H1 (cell line): Measurements from ENCODE around the gene DAAM1. TPM values are rescaled to one million over a fixed set of nuclear protein-coding genes. Genes with fewer than 3 reads are reported as not detected.

ENCODE experiments used
- CTCF ChIA-PET: fragments of 300-600 bp; sonication (Branson Sonifier 250); formaldehyde crosslinking; loops from one replicate; lab custom pipeline; 2021; ENCODE audit not compliant: partially characterized antibody; lab: Charles Lee
- POLR2A ChIA-PET: fragments of 300-600 bp; sonication (Branson Sonifier 250); formaldehyde crosslinking; loops from one replicate; lab custom pipeline; 2021; ENCODE audit warnings: inconsistent platforms; ENCODE audit not compliant: partially characterized antibody; lab: Charles Lee
- DNase-seq, 2 experiments: peaks; one replicate each; pipeline versions ENCODE4 v3.0.0 to v3.0.0-alpha.2; 2010 to 2022; ENCODE audit warnings: low spot score in 2 of 2, low read depth in 1 of 2, mixed read lengths in 1 of 2
- FAIRE-seq: peaks from 2 replicates; lab custom pipeline; 2011; peaks lifted over from hg19 to GRCh38; lab: Jason Lieb, UNC
- H2AFZ ChIP-seq: 2 replicates; pipeline ENCODE4 v1.8.1; 2012; ENCODE audit warnings: low read length, inconsistent platforms
- H2AK5ac ChIP-seq: 2 replicates; pipeline ENCODE4 v1.6.1; 2013; ENCODE audit warnings: low read depth, low read length
- H2BK120ac ChIP-seq: replicated peaks from 2 replicates; pipeline ENCODE3; 2013; ENCODE audit warnings: low read depth, low read length, inconsistent platforms
- H2BK12ac ChIP-seq: 2 replicates; pipeline ENCODE4 v1.6.1; 2013; ENCODE audit warnings: low read depth, low read length
- H2BK15ac ChIP-seq: 2 replicates; pipeline ENCODE4 v1.6.1; 2013; ENCODE audit warnings: low read length
- H2BK20ac ChIP-seq: 2 replicates; pipeline ENCODE4 v1.6.1; 2013; ENCODE audit warnings: low read length
- H2BK5ac ChIP-seq: 2 replicates; pipeline ENCODE4 v1.6.1; 2013; ENCODE audit warnings: low read depth, low read length
- H3K14ac ChIP-seq: 2 replicates; pipeline ENCODE4 v1.6.1; 2013; ENCODE audit warnings: inconsistent platforms; ENCODE audit not compliant: insufficient read length
- H3K18ac ChIP-seq: 2 replicates; pipeline ENCODE4 v1.6.1; 2013; ENCODE audit warnings: low read length; ENCODE audit errors: extremely low read depth
- H3K23ac ChIP-seq: 2 replicates; pipeline ENCODE4 v1.6.1; 2013; ENCODE audit warnings: inconsistent platforms; ENCODE audit not compliant: insufficient read length
- H3K23me2 ChIP-seq: 2 replicates; pipeline ENCODE4 v1.6.1; 2013; ENCODE audit warnings: low read depth, low read length
- H3K27ac ChIP-seq: 2 replicates; pipeline ENCODE4 v1.6.1; 2011; ENCODE audit warnings: low read depth, low read length, inconsistent platforms
- H3K27me3 ChIP-seq, 4 experiments: replicated peaks in 1 of 4; 1 replicate in 1 of 4; 2 replicates in 3 of 4; pipeline versions ENCODE4 v1.6.1 to v1.8.1; 2011 to 2013; ENCODE audit warnings: low read length in 3 of 4, mild to moderate bottlenecking in 3 of 4, inconsistent platforms in 2 of 4, mixed read lengths in 2 of 4, moderate library complexity in 1 of 4; ENCODE audit not compliant: control insufficient read depth in 3 of 4, insufficient read depth in 3 of 4; ENCODE audit errors: extremely low read depth in 1 of 4
- H3K36me3 ChIP-seq, 4 experiments: 2 replicates each; pipeline versions ENCODE4 v1.6.1 to v1.8.1; 2011 to 2013; ENCODE audit warnings: mild to moderate bottlenecking in 4 of 4, low read length in 3 of 4, moderate library complexity in 2 of 4, control low read depth in 1 of 4, inconsistent platforms in 1 of 4; ENCODE audit not compliant: insufficient read depth in 4 of 4, control insufficient read depth in 2 of 4
- H3K4ac ChIP-seq: replicated peaks from 2 replicates; pipeline ENCODE3; 2013; ENCODE audit warnings: low read length, low read depth, mixed read lengths, inconsistent platforms; ENCODE audit not compliant: insufficient read length
- H3K4me1 ChIP-seq, 4 experiments: replicated peaks in 1 of 4; 1 replicate in 1 of 4; 2 replicates in 3 of 4; pipeline versions ENCODE4 v1.6.1 to v1.8.1; 2011 to 2013; ENCODE audit warnings: low read length in 3 of 4, inconsistent platforms in 2 of 4, mixed read lengths in 1 of 4; ENCODE audit not compliant: insufficient read depth in 4 of 4, control insufficient read depth in 3 of 4
- H3K4me2 ChIP-seq, 2 experiments: 2 replicates each; pipeline versions ENCODE4 v1.6.1 to v1.8.1; 2011 to 2013; ENCODE audit warnings: low read depth in 2 of 2, low read length in 2 of 2, control low read depth in 1 of 2, inconsistent platforms in 1 of 2, mild to moderate bottlenecking in 1 of 2; ENCODE audit not compliant: insufficient read depth in 1 of 2
- H3K4me3 ChIP-seq, 4 experiments: fragments of 200-600, 300-600 bp in 1 of 4; sonication (generic), shearing (Covaris generic), sonication (Bioruptor Twin) in 1 of 4; 2 replicates each; pipeline versions ENCODE4 v1.5.1 to v1.8.1; 2011 to 2016; ENCODE audit warnings: low read length in 4 of 4, low read depth in 3 of 4, control low read depth in 2 of 4, inconsistent platforms in 2 of 4, mild to moderate bottlenecking in 2 of 4, mixed read lengths in 1 of 4, moderate library complexity in 1 of 4; ENCODE audit not compliant: insufficient read depth in 2 of 4; ENCODE audit errors: extremely low read depth in 1 of 4
- H3K56ac ChIP-seq: replicated peaks from 2 replicates; pipeline ENCODE3; 2013; ENCODE audit warnings: low read depth, mild to moderate bottlenecking, mixed read lengths, low read length, inconsistent platforms; ENCODE audit not compliant: insufficient read length
- H3K79me1 ChIP-seq: 2 replicates; pipeline ENCODE4 v1.6.1; 2013; ENCODE audit warnings: low read depth, low read length, control low read depth
- H3K79me2 ChIP-seq, 2 experiments: 2 replicates each; pipeline versions ENCODE4 v1.6.1 to v1.8.1; 2012 to 2013; ENCODE audit warnings: low read length in 2 of 2, mild to moderate bottlenecking in 2 of 2, inconsistent platforms in 1 of 2; ENCODE audit not compliant: insufficient read depth in 2 of 2, control insufficient read depth in 1 of 2
- H3K9ac ChIP-seq, 4 experiments: replicated peaks in 1 of 4; 1 replicate in 1 of 4; 2 replicates in 3 of 4; pipeline versions ENCODE4 v1.6.1 to v1.8.1; 2011 to 2013; ENCODE audit warnings: low read depth in 3 of 4, low read length in 3 of 4, control low read depth in 2 of 4, mild to moderate bottlenecking in 2 of 4, moderate library complexity in 2 of 4, inconsistent platforms in 1 of 4; ENCODE audit errors: extremely low read depth in 1 of 4
- H3K9me3 ChIP-seq, 2 experiments: 2 replicates each; pipeline versions ENCODE4 v1.6.1 to v1.8.1; 2012 to 2013; ENCODE audit warnings: mild to moderate bottlenecking in 2 of 2, moderate library complexity in 2 of 2, control low read depth in 1 of 2, inconsistent platforms in 1 of 2, low read depth in 1 of 2, low read length in 1 of 2, mixed read lengths in 1 of 2; ENCODE audit not compliant: insufficient read depth in 2 of 2
- H4K20me1 ChIP-seq, 2 experiments: replicated peaks in 1 of 2; 2 replicates each; pipeline versions ENCODE3 to v1.8.1; 2011 to 2013; ENCODE audit warnings: inconsistent platforms in 2 of 2, low read length in 2 of 2, mild to moderate bottlenecking in 1 of 2; ENCODE audit not compliant: insufficient read depth in 2 of 2, control insufficient read depth in 1 of 2
- H4K5ac ChIP-seq: 2 replicates; pipeline ENCODE4 v1.6.1; 2013; ENCODE audit warnings: low read length, low read depth, mixed read lengths, inconsistent platforms; ENCODE audit not compliant: insufficient read length
- H4K8ac ChIP-seq: 2 replicates; pipeline ENCODE4 v1.8.0; 2013; ENCODE audit warnings: mild to moderate bottlenecking, moderate library complexity, low read length, inconsistent platforms; ENCODE audit not compliant: insufficient read depth; ENCODE audit errors: extremely low read depth
- H4K91ac ChIP-seq: replicated peaks from 2 replicates; pipeline ENCODE3; 2013; ENCODE audit warnings: low read length, mixed read lengths, inconsistent platforms; ENCODE audit not compliant: insufficient read length
- ATF3 ChIP-seq: IDR thresholded peaks from 2 replicates; pipeline ENCODE4 v1.6.1; 2011; ENCODE audit warnings: low read depth, mild to moderate bottlenecking, low read length; ENCODE audit not compliant: insufficient read depth
- BACH1 ChIP-seq: IDR thresholded peaks from 2 replicates; pipeline ENCODE4 v1.6.1; 2012; ENCODE audit warnings: low read length, improper control_type of control experiment
- BRCA1 ChIP-seq: IDR thresholded peaks from 2 replicates; pipeline ENCODE4 v1.6.1; 2012; ENCODE audit warnings: low read depth, low read length, improper control_type of control experiment
- EP300 ChIP-seq, 2 experiments: IDR thresholded peaks; 1 replicate in 1 of 2; 2 replicates in 1 of 2; pipeline ENCODE4 v1.6.1; 2011 to 2012; ENCODE audit warnings: low read depth in 2 of 2, low read length in 2 of 2, mild to moderate bottlenecking in 2 of 2, borderline replicate concordance in 1 of 2, inconsistent platforms in 1 of 2, moderate library complexity in 1 of 2
- POLR2A ChIP-seq, 2 experiments: IDR thresholded peaks; 1 replicate in 1 of 2; 2 replicates in 1 of 2; pipeline ENCODE4 v1.6.1; 2011; ENCODE audit warnings: low read depth in 2 of 2, low read length in 2 of 2, mild to moderate bottlenecking in 2 of 2; ENCODE audit errors: control extremely low read depth in 1 of 2
- RBBP5 ChIP-seq: IDR thresholded peaks from 2 replicates; pipeline ENCODE4 v1.7.1; 2012; ENCODE audit warnings: low read depth, mild to moderate bottlenecking, inconsistent platforms, low read length, moderate library complexity, borderline replicate concordance
- SIN3A ChIP-seq, 2 experiments: IDR thresholded peaks in 1 of 2; conservative IDR thresholded peaks in 1 of 2; 2 replicates each; pipeline ENCODE4 v1.6.1; 2011 to 2012; ENCODE audit warnings: low read length in 2 of 2, improper control_type of control experiment in 1 of 2, low read depth in 1 of 2, mild to moderate bottlenecking in 1 of 2
- SIRT6 ChIP-seq: IDR thresholded peaks from one replicate; pipeline ENCODE4 v1.7.1; 2012; ENCODE audit warnings: low read length, inconsistent platforms
- SIX5 ChIP-seq: IDR thresholded peaks from 2 replicates; pipeline ENCODE4 v1.6.1; 2011; ENCODE audit warnings: mild to moderate bottlenecking, low read depth, low read length
- SP1 ChIP-seq: IDR thresholded peaks from 2 replicates; pipeline ENCODE4 v1.6.1; 2011; ENCODE audit warnings: low read depth, low read length
- TAF1 ChIP-seq: IDR thresholded peaks from 2 replicates; pipeline ENCODE4 v1.6.1; 2011; ENCODE audit warnings: mild to moderate bottlenecking, low read depth, low read length
- TEAD4 ChIP-seq: IDR thresholded peaks from 2 replicates; pipeline ENCODE4 v1.6.1; 2012; ENCODE audit warnings: low read depth, low read length, inconsistent platforms, mixed read lengths
- WGBS, 2 experiments: shearing (Covaris generic) in 1 of 2; methylation state at CpG; one replicate each; pipeline versions ENCODE4 v1.1.6 to v1.1.7; 2013 to 2015; ENCODE audit warnings: low lambda C conversion rate in 2 of 2, mixed read lengths in 2 of 2, inconsistent platforms in 1 of 2, low coverage in 1 of 2, missing lambda C conversion rate in 1 of 2; ENCODE audit not compliant: insufficient replicate concordance in 2 of 2, insufficient coverage in 1 of 2, insufficient read length in 1 of 2; ENCODE audit errors: extremely low coverage in 1 of 2, missing lambda C conversion rate in 1 of 2; 5-methylcytosine and 5-hydroxymethylcytosine counted together
- polyA plus RNA-seq, 7 experiments: library from polyadenylated mRNA; depleted of rRNA in 3 of 7; stranded (reverse) in 5 of 7; unstranded in 2 of 7; fragments of >200 nt in 5 of 7; fragments of 200-250 nt in 2 of 7; gene quantifications; 1 replicate in 5 of 7; 2 replicates in 1 of 7; 4 replicates in 1 of 7; pipeline versions ENCODE4 v1.2.1 to v1.2.3, GENCODE V29; 2011 to 2013; ENCODE audit warnings: missing spikeins in 2 of 7, mixed read lengths in 2 of 7
- total RNA-seq: library from RNA; stranded (reverse); fragmentation: NEBNext Ultra II Directional; extraction: Animal tissue kit (Norgen Biotek cat#: 25700); gene quantifications from 2 replicates; pipeline ENCODE4 v1.2.1, GENCODE V29; 2021
- TF ChIP-seq, protein P1 (sequence below): IDR thresholded peaks from 2 replicates; pipeline ENCODE4 v1.6.1; 2012; ENCODE audit warnings: inconsistent platforms
- TF ChIP-seq, protein P2 (sequence below): IDR thresholded peaks from 2 replicates; pipeline ENCODE4 v1.6.1; 2012; ENCODE audit warnings: inconsistent platforms

Gene DAAM1
- total and polyA plus RNA-seq, 2 of the 8 experiments (the other 6 are each of a cell fraction or from before 2014, with no cell fraction given): 5.0 to 44.9 TPM

DNA sequence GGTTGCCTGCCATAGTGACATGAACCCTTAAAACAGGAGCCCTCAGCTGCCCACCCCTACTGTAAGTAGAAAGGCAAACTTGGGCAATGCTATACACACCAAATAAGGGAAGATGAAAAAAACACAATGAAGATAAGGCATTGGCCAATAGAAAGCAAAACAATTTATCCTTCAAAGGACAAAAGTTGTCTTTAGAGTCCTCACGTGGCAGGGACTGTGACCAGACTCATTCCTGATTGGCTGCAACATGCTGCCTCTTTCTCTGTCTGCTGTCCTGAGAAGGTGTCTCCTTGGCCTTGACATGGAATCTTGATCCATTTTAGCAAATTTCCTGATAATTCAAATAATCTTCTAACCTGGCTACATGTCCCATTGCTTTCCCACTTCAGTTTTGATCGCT lies 144.8 kb downstream of the DAAM1 start:
- WGBS, 2 experiments: 87% methylated on average over 2 of the region's 2 CpGs; no CpG with 5 or more reads in 1 of the 2 experiments
- Histone ChIP-seq H3K27me3 (no peaks in the 10 kb centered on the region), H3K4me3 (no peak overlapping the region), H4K5ac (no peak overlapping the region), H3K14ac (no peak overlapping the region), H3K4me1 (peaks cover 0 to 15% (median 10%) of the 10 kb centered on the region in 4 experiments; a peak in 3 of 7 replicates), H3K4me2 (no peak overlapping the region), H4K91ac (no peak overlapping the region), H2BK12ac (no peak overlapping the region), H2BK5ac (no peak overlapping the region), H2AFZ (no peak overlapping the region), H3K36me3 (peaks cover 0 to 6% (median 0%) of the 10 kb centered on the region in 4 experiments; a peak in 1 of 8 replicates), H2BK15ac (no peak overlapping the region), H4K20me1 (no peaks in the 10 kb centered on the region), H2BK120ac (no peak overlapping the region), H2AK5ac (no peak overlapping the region), H2BK20ac (no peak overlapping the region), H3K56ac (no peak overlapping the region), H3K27ac (no peak overlapping the region), H4K8ac (no peak overlapping the region), H3K79me1 (no peaks in the 10 kb centered on the region), H3K9me3 (no peaks in the 10 kb centered on the region), H3K23ac (no peak overlapping the region), H3K9ac (no peak overlapping the region), H3K23me2 (no peaks in the 10 kb centered on the region), H3K18ac (no peak overlapping the region), H3K4ac (no peak overlapping the region), H3K79me2 (no peaks in the 10 kb centered on the region)
- CTCF ChIA-PET: no interaction called here
- DNase-seq (no peak), FAIRE-seq (no peak)
- POLR2A ChIA-PET: no interaction called here
- TF ChIP-seq SIN3A (conservative IDR thresholded peaks at IDR 0.05 in 1 of 2, IDR thresholded peaks at IDR 0.05 in 1 of 2; ENCODE audit: low read depth in 1 of 2, low read length in 2 of 2) (no peak), TEAD4 (no peak), BACH1 (no peak), POLR2A (IDR thresholded peaks at IDR 0.05; ENCODE audit: control extremely low read depth in 1 of 2, low read depth in 2 of 2, low read length in 2 of 2) (no peak), SIRT6 (no peak), TAF1 (no peak), BRCA1 (no peak), SIX5 (no peak), RBBP5 (no peak), SP1 (no peak), ATF3 (no peak), EP300 (IDR thresholded peaks at IDR 0.05; ENCODE audit: borderline replicate concordance in 1 of 2, low read depth in 2 of 2, low read length in 2 of 2) (no peak)
- TF ChIP-seq, protein P1, sequence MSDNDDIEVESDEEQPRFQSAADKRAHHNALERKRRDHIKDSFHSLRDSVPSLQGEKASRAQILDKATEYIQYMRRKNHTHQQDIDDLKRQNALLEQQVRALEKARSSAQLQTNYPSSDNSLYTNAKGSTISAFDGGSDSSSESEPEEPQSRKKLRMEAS: no peak
- TF ChIP-seq, protein P2, sequence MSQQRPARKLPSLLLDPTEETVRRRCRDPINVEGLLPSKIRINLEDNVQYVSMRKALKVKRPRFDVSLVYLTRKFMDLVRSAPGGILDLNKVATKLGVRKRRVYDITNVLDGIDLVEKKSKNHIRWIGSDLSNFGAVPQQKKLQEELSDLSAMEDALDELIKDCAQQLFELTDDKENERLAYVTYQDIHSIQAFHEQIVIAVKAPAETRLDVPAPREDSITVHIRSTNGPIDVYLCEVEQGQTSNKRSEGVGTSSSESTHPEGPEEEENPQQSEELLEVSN: no peak
